Activated CD4-positive, alpha-beta T cell treated with anti-CD3 and anti-CD28 coated beads, Interleukin-2, amount 50 U/mL, for 48 hours (primary cell): ENCODE results near the gene CACNB2.
"Not testable (repeated sequence)": the region's sequence is repeated elsewhere in the genome, so short reads cannot be mapped to it uniquely, and the experiment has no call there.

Source experiments
- DNase-seq, 2 experiments: peaks; one replicate each; pipeline ENCODE4 v3.0.0-alpha.2; 2020

The CACNB2 gene

GRCh38 chr10:18149196-18149800 is 9.1 kb downstream of the CACNB2 start:
- no peak for DNase-seq

- no peak for DNase-seq
These were observed 11.2 kb downstream of the CACNB2 start for GRCh38 chr10:18151356-18151890.

GRCh38 chr10:18153381-18153780 is 13.2 kb downstream of the CACNB2 start:
- not testable (repeated sequence) for DNase-seq

GRCh38 chr10:18155321-18155720 is 15.1 kb downstream of the CACNB2 start:
- no peak for DNase-seq

- not testable (repeated sequence) for DNase-seq
These were observed 16.6 kb downstream of the CACNB2 start for GRCh38 chr10:18156797-18157196.

- no peak for DNase-seq
These were observed 17.7 kb downstream of the CACNB2 start for GRCh38 chr10:18157881-18158280.

GRCh38 chr10:18158773-18159265 is 18.6 kb downstream of the CACNB2 start:
- no peak for DNase-seq

GRCh38 chr10:18159557-18159956 is 19.3 kb downstream of the CACNB2 start:
- DNase-seq: no peak

- DNase-seq: no peak
These were observed 21.9 kb downstream of the CACNB2 start for GRCh38 chr10:18162021-18162627.

GRCh38 chr10:18164093-18164492 is 23.9 kb downstream of the CACNB2 start:
- no peak for DNase-seq

GRCh38 chr10:18164748-18165361 is 24.6 kb downstream of the CACNB2 start:
- no peak for DNase-seq

- DNase-seq: no peak
These were observed 38.7 kb downstream of the CACNB2 start for GRCh38 chr10:18178854-18179483.

- DNase-seq: no peak
These were observed 39.7 kb downstream of the CACNB2 start for GRCh38 chr10:18179891-18180290.

GRCh38 chr10:18181382-18181781 is 41.2 kb downstream of the CACNB2 start:
- DNase-seq: not testable (repeated sequence)

GRCh38 chr10:18185621-18186020 is 45.4 kb downstream of the CACNB2 start:
- DNase-seq: no peak

- no peak for DNase-seq
These were observed 50.6 kb downstream of the CACNB2 start for GRCh38 chr10:18190840-18191239.

GRCh38 chr10:18194634-18195033 is 54.4 kb downstream of the CACNB2 start:
- DNase-seq: no peak

GRCh38 chr10:18195060-18195799 is 55.0 kb downstream of the CACNB2 start:
- DNase-seq: no peak

GRCh38 chr10:18196806-18197550 is 56.8 kb downstream of the CACNB2 start:
- DNase-seq: no peak

- DNase-seq: no peak
These were observed 57.5 kb downstream of the CACNB2 start for GRCh38 chr10:18197706-18198105.

- DNase-seq: no peak
These were observed 61.7 kb downstream of the CACNB2 start for GRCh38 chr10:18201877-18202276.
